HL-60 (cell line): Measurements from ENCODE around the gene GH2.

Experiments used
- CTCF ChIP-seq: IDR thresholded peaks from one replicate; pipeline ENCODE4 v1.5.1; 2011; ENCODE audit warnings: low read length, control low read depth, inconsistent platforms; ENCODE audit not compliant: insufficient read depth
- REST ChIP-seq: IDR thresholded peaks from 2 replicates; pipeline ENCODE4 v1.6.1; 2012; ENCODE audit warnings: low read depth; ENCODE audit not compliant: insufficient replicate concordance

GRCh38 chr17:63880706-63881105 lies 1.0 kb downstream of the GH2 start:
- TF ChIP-seq CTCF (no peak), REST (no peak)
